Effector memory CD8-positive, alpha-beta T cell (primary cell): ENCODE measurements around the gene IGFBP1.
A peak's percentile ranks its signal among the peaks of the same experiment; 100 is the strongest.

ENCODE experiments used
- ATAC-seq: fragments of 150-1000 bp; cut with Tn5 transposase; replicated peaks from 2 replicates; pipeline ENCODE4 v1.10.0; 2021; ENCODE audit warnings: mild to moderate bottlenecking, moderate library complexity
- DNase-seq, 3 experiments: peaks; one replicate each; pipeline ENCODE4 v3.0.0; 2021
- H3K27ac Mint-ChIP-seq, 2 donors: one replicate each; pipeline ENCODE4 v1.8.0; 2022; ENCODE audit warnings: mild to moderate bottlenecking in 2 of 2, mixed read lengths in 2 of 2, moderate library complexity in 2 of 2
- H3K27me3 Mint-ChIP-seq, 2 donors: one replicate each; pipeline ENCODE4 v1.8.0; 2022; ENCODE audit warnings: mixed read lengths in 2 of 2
- H3K36me3 Mint-ChIP-seq: one replicate; pipeline ENCODE4 v1.8.0; 2022; ENCODE audit warnings: mild to moderate bottlenecking, moderate library complexity, mixed read lengths; ENCODE audit not compliant: insufficient read depth
- H3K4me1 Mint-ChIP-seq, 2 donors: one replicate each; pipeline ENCODE4 v1.8.0; 2022; ENCODE audit warnings: low read depth in 2 of 2, mixed read lengths in 2 of 2
- H3K4me3 Mint-ChIP-seq, 2 donors: one replicate each; pipeline ENCODE4 v1.8.0; 2022; ENCODE audit warnings: mild to moderate bottlenecking in 2 of 2, mixed read lengths in 2 of 2, moderate library complexity in 2 of 2
- H3K9me3 Mint-ChIP-seq, 2 donors: one replicate each; pipeline ENCODE4 v1.8.0; 2022; ENCODE audit warnings: mixed read lengths in 2 of 2

Gene IGFBP1

GRCh38 chr7:45898222-45898621 is 9.9 kb downstream of the IGFBP1 start:
- peaks cover 30 to 61% of the 10 kb centered on the region in 2 donors for H3K27me3 Mint-ChIP-seq
- H3K4me1 Mint-ChIP-seq = no peaks in the 10 kb centered on the region
- H3K36me3 Mint-ChIP-seq = peaks cover 4% of the 10 kb centered on the region
- DNase-seq (no peak), ATAC-seq (no peak)
- H3K4me3 Mint-ChIP-seq = no peak overlapping the region
- H3K9me3 Mint-ChIP-seq = no peaks in the 10 kb centered on the region
- H3K27ac Mint-ChIP-seq = no peak overlapping the region

GRCh38 chr7:45901566-45901965 is 13.3 kb downstream of the IGFBP1 start:
- DNase-seq (no peak), ATAC-seq (no peak)
- H3K4me3 Mint-ChIP-seq = no peak overlapping the region
- peaks cover 4% of the 10 kb centered on the region for H3K36me3 Mint-ChIP-seq
- H3K27ac Mint-ChIP-seq = no peak overlapping the region
- no peaks in the 10 kb centered on the region for H3K9me3 Mint-ChIP-seq
- H3K27me3 Mint-ChIP-seq = peaks cover 4 to 28% of the 10 kb centered on the region in 2 donors
- H3K4me1 Mint-ChIP-seq = no peaks in the 10 kb centered on the region

- H3K36me3 Mint-ChIP-seq = peaks cover 4% of the 10 kb centered on the region
Measured at GRCh38 chr7:45902820-45903219, 14.5 kb downstream of the IGFBP1 start.

GRCh38 chr7:45909561-45909960 is 21.3 kb downstream of the IGFBP1 start:
- ATAC-seq = no peak
- Mint-ChIP-seq H3K27ac (no peak overlapping the region), H3K4me3 (no peak overlapping the region), H3K4me1 (no peaks in the 10 kb centered on the region), H3K9me3 (no peaks in the 10 kb centered on the region), H3K27me3 (peaks cover 14 to 17% of the 10 kb centered on the region in 2 donors), H3K36me3 (no peaks in the 10 kb centered on the region)
- no peak for DNase-seq

More at GRCh38 chr7:45902820-45903219, 14.5 kb downstream of the IGFBP1 start:
- DNase-seq = no peak
- Mint-ChIP-seq H3K9me3 (no peaks in the 10 kb centered on the region), H3K4me3 (no peak overlapping the region), H3K27ac (no peak overlapping the region), H3K4me1 (no peaks in the 10 kb centered on the region), H3K27me3 (peaks cover 0 to 24% of the 10 kb centered on the region in 2 donors)
- no peak for ATAC-seq

GRCh38 chr7:45910855-45911254 is 22.6 kb downstream of the IGFBP1 start:
- no peak for ATAC-seq
- no peak overlapping the region for H3K27ac Mint-ChIP-seq
- DNase-seq = no peak
- no peak overlapping the region for H3K4me3 Mint-ChIP-seq
- no peaks in the 10 kb centered on the region for H3K9me3 Mint-ChIP-seq
- H3K4me1 Mint-ChIP-seq = no peaks in the 10 kb centered on the region
- peaks cover 24% of the 10 kb centered on the region in 2 donors for H3K27me3 Mint-ChIP-seq
- H3K36me3 Mint-ChIP-seq = no peaks in the 10 kb centered on the region

- Mint-ChIP-seq H3K27me3 (peaks cover 27 to 29% of the 10 kb centered on the region in 2 donors), H3K27ac (no peak overlapping the region), H3K36me3 (peaks cover 2% of the 10 kb centered on the region), H3K4me3 (no peak overlapping the region), H3K9me3 (no peaks in the 10 kb centered on the region), H3K4me1 (no peaks in the 10 kb centered on the region)
- ATAC-seq (no peak), DNase-seq (no peak)
Measured at GRCh38 chr7:45911311-45911710, 23.0 kb downstream of the IGFBP1 start.

GRCh38 chr7:45912972-45913371 is 24.7 kb downstream of the IGFBP1 start:
- peaks cover 0 to 3% of the 10 kb centered on the region in 2 donors for H3K4me1 Mint-ChIP-seq
- H3K36me3 Mint-ChIP-seq = peaks cover 3% of the 10 kb centered on the region
- ATAC-seq = no peak
- peaks cover 27 to 42% of the 10 kb centered on the region in 2 donors for H3K27me3 Mint-ChIP-seq
- no peak overlapping the region for H3K27ac Mint-ChIP-seq
- H3K4me3 Mint-ChIP-seq = no peak overlapping the region
- no peaks in the 10 kb centered on the region for H3K9me3 Mint-ChIP-seq
- no peak for DNase-seq

- no peak overlapping the region for H3K27ac Mint-ChIP-seq
- H3K9me3 Mint-ChIP-seq = no peaks in the 10 kb centered on the region
- no peak overlapping the region for H3K4me3 Mint-ChIP-seq
- peaks cover 3% of the 10 kb centered on the region for H3K36me3 Mint-ChIP-seq
- DNase-seq (no peak), ATAC-seq (no peak)
- peaks cover 28 to 54% of the 10 kb centered on the region in 2 donors for H3K27me3 Mint-ChIP-seq
- peaks cover 0 to 3% of the 10 kb centered on the region in 2 donors for H3K4me1 Mint-ChIP-seq
Measured at GRCh38 chr7:45914911-45915310, 26.6 kb downstream of the IGFBP1 start.

GRCh38 chr7:45915606-45916005 is 27.3 kb downstream of the IGFBP1 start:
- H3K9me3 Mint-ChIP-seq = no peaks in the 10 kb centered on the region
- H3K36me3 Mint-ChIP-seq = peaks cover 9% of the 10 kb centered on the region
- H3K4me3 Mint-ChIP-seq = no peak overlapping the region
- DNase-seq = no peak
- no peak overlapping the region for H3K27ac Mint-ChIP-seq
- ATAC-seq = no peak
- peaks cover 34 to 61% of the 10 kb centered on the region in 2 donors for H3K27me3 Mint-ChIP-seq
- peaks cover 0 to 3% of the 10 kb centered on the region in 2 donors for H3K4me1 Mint-ChIP-seq

GRCh38 chr7:45917064-45917463 is 28.8 kb downstream of the IGFBP1 start:
- H3K4me3 Mint-ChIP-seq = no peak overlapping the region
- ATAC-seq (no peak), DNase-seq (no peak)
- peaks cover 37 to 68% of the 10 kb centered on the region in 2 donors for H3K27me3 Mint-ChIP-seq
- H3K27ac Mint-ChIP-seq = no peak overlapping the region
- H3K4me1 Mint-ChIP-seq = peaks cover 0 to 3% of the 10 kb centered on the region in 2 donors
- H3K36me3 Mint-ChIP-seq = peaks cover 9% of the 10 kb centered on the region
- no peaks in the 10 kb centered on the region for H3K9me3 Mint-ChIP-seq

- Mint-ChIP-seq H3K27ac (no peak overlapping the region), H3K27me3 (peaks cover 41 to 73% of the 10 kb centered on the region in 2 donors), H3K4me1 (peaks cover 4 to 9% of the 10 kb centered on the region in 2 donors), H3K9me3 (no peaks in the 10 kb centered on the region), H3K36me3 (peaks cover 9% of the 10 kb centered on the region), H3K4me3 (no peak overlapping the region)
- DNase-seq = peak; percentile 55 to 62 (median 59)
- ATAC-seq = peak; percentile 23
Measured at GRCh38 chr7:45917658-45918057, 29.4 kb downstream of the IGFBP1 start.

GRCh38 chr7:45918556-45918955 is 30.3 kb downstream of the IGFBP1 start:
- H3K36me3 Mint-ChIP-seq = peaks cover 9% of the 10 kb centered on the region
- no peak for DNase-seq
- H3K27me3 Mint-ChIP-seq = peaks cover 42 to 73% of the 10 kb centered on the region in 2 donors
- H3K27ac Mint-ChIP-seq = no peak overlapping the region
- H3K4me1 Mint-ChIP-seq = peaks cover 11 to 17% of the 10 kb centered on the region in 2 donors
- H3K9me3 Mint-ChIP-seq = no peaks in the 10 kb centered on the region
- H3K4me3 Mint-ChIP-seq = no peak overlapping the region
- no peak for ATAC-seq

GRCh38 chr7:45919231-45919784 is 31.0 kb downstream of the IGFBP1 start:
- Mint-ChIP-seq H3K9me3 (no peaks in the 10 kb centered on the region), H3K4me1 (peaks cover 11 to 17% of the 10 kb centered on the region in 2 donors), H3K4me3 (peak overlapping the region in 1 of 2 donors; percentile 19), H3K36me3 (peaks cover 9% of the 10 kb centered on the region), H3K27ac (no peak overlapping the region), H3K27me3 (peaks cover 42 to 79% of the 10 kb centered on the region in 2 donors)
- no peak for ATAC-seq
- DNase-seq = no peak

- peak overlapping the region; percentile 71 to 81 for H3K4me3 Mint-ChIP-seq
- H3K27me3 Mint-ChIP-seq = peaks cover 37 to 76% of the 10 kb centered on the region in 2 donors
- DNase-seq (no peak), ATAC-seq (no peak)
- H3K4me1 Mint-ChIP-seq = peaks cover 11 to 17% of the 10 kb centered on the region in 2 donors
- no peaks in the 10 kb centered on the region for H3K9me3 Mint-ChIP-seq
- H3K36me3 Mint-ChIP-seq = peaks cover 9% of the 10 kb centered on the region
- no peak overlapping the region for H3K27ac Mint-ChIP-seq
Measured at GRCh38 chr7:45919993-45920459, 31.7 kb downstream of the IGFBP1 start.
